Adipocyte (in vitro differentiated cells): ENCODE data around the gene SOBP.
"Not testable (repeated sequence)": the region's sequence is repeated elsewhere in the genome, so short reads cannot be mapped to it uniquely, and the experiment has no call there.

Experiments
- DNase-seq: peaks from one replicate; pipeline ENCODE4 v3.0.0-alpha.2; 2015; ENCODE audit warnings: low read depth
- H3K27me3 ChIP-seq: replicated peaks from 2 replicates; pipeline ENCODE4 v1.7.0; 2013; ENCODE audit warnings: mild to moderate bottlenecking, low read length, moderate library complexity; ENCODE audit not compliant: control insufficient read depth, insufficient read depth
- H3K36me3 ChIP-seq: 2 replicates; pipeline ENCODE4 v1.7.0; 2013; ENCODE audit warnings: low read length, mild to moderate bottlenecking, moderate library complexity; ENCODE audit not compliant: control insufficient read depth, insufficient read depth, severe bottlenecking
- H3K4me1 ChIP-seq: 2 replicates; pipeline ENCODE4 v1.7.0; 2013; ENCODE audit warnings: mild to moderate bottlenecking, low read length, moderate library complexity; ENCODE audit not compliant: control insufficient read depth, insufficient read depth
- H3K4me3 ChIP-seq: 2 replicates; pipeline ENCODE4 v1.7.0; 2013; ENCODE audit warnings: mild to moderate bottlenecking, low read length, moderate library complexity
- H3K9ac ChIP-seq: 2 replicates; pipeline ENCODE4 v1.7.0; 2013; ENCODE audit warnings: mild to moderate bottlenecking, low read length, moderate library complexity
- H3K9me3 ChIP-seq: 2 replicates; pipeline ENCODE4 v1.7.0; 2013; ENCODE audit warnings: mild to moderate bottlenecking, low read length, moderate library complexity; ENCODE audit not compliant: control insufficient read depth

The SOBP gene

DNA sequence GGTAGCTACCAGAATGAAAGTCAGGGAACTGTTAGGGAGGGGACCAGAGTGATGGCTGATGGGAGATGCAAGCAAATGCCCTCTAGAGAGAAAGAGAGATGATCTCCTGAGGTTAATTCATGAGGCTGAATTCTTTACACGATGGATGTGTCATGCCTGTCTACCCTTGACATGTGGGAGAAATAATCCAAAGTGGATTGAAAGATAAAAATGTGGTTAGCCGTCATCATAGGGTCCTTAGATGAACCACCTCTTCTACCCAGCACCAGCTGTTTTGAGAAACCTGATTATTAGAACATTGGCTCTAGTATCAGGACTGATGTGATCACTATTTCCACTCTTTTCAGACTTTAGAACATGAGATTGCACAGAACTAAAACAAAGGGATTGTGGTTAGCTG is 53.6 kb downstream of the SOBP start:
- Histone ChIP-seq H3K4me3 (no peak overlapping the region), H3K4me1 (no peaks in the 10 kb centered on the region), H3K9me3 (no peaks in the 10 kb centered on the region), H3K9ac (no peak overlapping the region), H3K36me3 (no peaks in the 10 kb centered on the region), H3K27me3 (no peaks in the 10 kb centered on the region)
- no peak for DNase-seq

DNA sequence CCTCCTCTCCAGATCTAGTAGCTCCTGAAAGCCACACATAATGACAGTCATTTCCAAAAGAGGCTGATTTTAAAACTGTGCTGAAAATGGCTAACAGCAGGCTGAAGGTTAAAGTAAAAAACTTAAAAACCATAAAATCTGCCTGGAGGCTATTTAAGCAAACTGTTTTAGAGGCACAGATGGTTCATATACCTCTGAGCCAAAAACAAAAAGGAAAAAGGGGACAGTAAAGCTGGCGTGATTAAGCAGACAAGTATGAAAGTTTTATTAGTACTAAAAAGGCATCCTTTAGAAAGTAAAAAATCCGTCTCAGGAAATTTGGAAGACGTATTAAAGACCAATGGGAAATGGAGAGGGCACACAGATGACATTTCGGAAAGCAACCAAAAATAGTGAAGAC is 55.8 kb downstream of the SOBP start:
- H3K27me3 ChIP-seq, result no peaks in the 10 kb centered on the region
- no peaks in the 10 kb centered on the region for H3K4me1 ChIP-seq
- H3K9me3 ChIP-seq, result no peaks in the 10 kb centered on the region
- peaks cover 8% of the 10 kb centered on the region for H3K36me3 ChIP-seq
- DNase-seq, result peak; percentile 20
- no peak overlapping the region for H3K4me3 ChIP-seq
- no peak overlapping the region for H3K9ac ChIP-seq

DNA sequence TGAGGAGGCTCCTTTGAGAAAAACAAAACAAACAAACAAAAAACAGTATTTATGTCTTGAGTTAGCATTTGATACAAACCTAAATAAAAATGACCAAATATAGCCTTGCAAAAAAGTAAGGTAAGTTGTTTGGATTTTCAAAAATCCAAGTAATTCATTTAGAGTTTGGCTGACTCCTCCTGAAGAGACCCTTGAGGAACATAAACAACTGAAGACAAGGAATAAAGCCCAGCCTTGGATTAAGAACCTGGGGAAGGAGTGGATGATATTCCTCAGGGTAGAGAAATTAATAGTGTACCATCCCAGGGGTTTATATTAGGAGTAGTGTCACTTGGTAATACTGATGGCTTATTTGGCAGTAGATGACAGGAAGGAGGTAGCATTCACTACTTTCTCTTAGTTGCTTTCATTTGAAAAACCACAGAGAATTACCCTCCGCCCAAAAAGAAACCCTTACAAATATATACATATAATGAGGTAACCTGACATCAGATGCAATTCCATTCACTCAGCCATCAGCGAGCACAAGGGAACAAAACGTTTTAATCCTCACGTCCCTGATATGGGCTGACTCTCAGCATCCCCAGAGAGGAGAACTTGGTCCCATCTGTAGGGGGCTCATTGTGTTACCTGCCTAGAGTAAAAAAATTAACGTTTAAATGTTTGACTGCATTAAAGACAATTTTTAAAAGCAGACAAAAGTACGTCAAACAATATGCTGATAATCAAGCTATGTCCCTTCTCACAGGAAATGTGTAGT is 57.0 kb downstream of the SOBP start:
- Histone ChIP-seq H3K4me1 (no peaks in the 10 kb centered on the region), H3K9me3 (no peaks in the 10 kb centered on the region), H3K36me3 (peaks cover 8% of the 10 kb centered on the region), H3K9ac (no peak overlapping the region), H3K27me3 (no peaks in the 10 kb centered on the region), H3K4me3 (no peak overlapping the region)
- no peak for DNase-seq

DNA sequence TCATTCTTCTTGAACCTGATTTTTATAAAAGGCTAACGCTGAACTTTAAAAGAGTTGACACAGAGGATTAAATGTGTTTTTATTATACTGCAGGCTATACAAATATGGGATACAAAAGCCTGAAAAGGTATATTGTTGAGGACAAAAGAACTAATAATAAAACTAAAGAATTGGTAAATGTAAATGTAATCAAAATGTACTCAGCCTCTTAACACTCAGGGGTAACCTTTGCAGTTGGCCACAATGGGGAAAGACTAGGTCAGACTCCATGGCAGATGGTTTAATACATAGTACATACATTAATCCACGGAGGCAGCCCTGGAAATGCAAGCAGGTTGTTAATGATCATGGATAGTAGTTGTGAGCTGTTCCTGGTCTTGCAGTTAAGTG is 57.5 kb downstream of the SOBP start:
- no peaks in the 10 kb centered on the region for H3K4me1 ChIP-seq
- H3K9ac ChIP-seq, result no peak overlapping the region
- H3K27me3 ChIP-seq, result no peaks in the 10 kb centered on the region
- H3K4me3 ChIP-seq, result no peak overlapping the region
- H3K9me3 ChIP-seq, result no peaks in the 10 kb centered on the region
- peaks cover 8% of the 10 kb centered on the region for H3K36me3 ChIP-seq
- DNase-seq, result no peak

DNA sequence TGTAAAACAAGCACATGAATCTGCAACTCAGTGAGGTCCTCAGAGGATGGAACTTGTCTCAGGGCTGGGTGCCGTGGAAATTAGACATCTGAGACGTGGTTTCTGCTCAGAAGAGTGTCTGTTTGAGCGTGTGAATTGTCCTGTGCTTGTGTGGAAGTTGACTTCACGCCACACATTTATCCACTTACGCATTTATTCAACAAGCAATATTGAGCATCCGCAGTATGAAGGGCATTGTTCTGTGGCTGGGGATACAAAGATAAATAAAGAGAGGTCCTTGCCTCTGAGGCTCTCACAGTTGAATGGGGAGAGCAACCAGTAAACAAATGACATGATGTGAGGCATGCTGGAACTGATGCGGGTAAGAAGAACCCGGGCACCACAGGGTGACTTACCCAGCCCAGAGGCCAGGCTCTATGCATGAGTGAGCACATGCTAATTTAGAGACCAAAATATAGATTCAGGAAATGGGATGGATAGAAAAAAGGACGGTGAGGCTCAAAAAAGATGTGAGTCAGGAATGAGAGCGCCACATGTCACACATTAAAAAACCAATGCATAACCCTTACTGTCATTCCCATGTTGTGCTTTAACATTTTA is 60.4 kb downstream of the SOBP start:
- Histone ChIP-seq H3K4me1 (peaks cover 10% of the 10 kb centered on the region), H3K9ac (no peak overlapping the region), H3K27me3 (no peaks in the 10 kb centered on the region), H3K9me3 (no peaks in the 10 kb centered on the region), H3K36me3 (peaks cover 8% of the 10 kb centered on the region), H3K4me3 (no peak overlapping the region)
- DNase-seq, result no peak

DNA sequence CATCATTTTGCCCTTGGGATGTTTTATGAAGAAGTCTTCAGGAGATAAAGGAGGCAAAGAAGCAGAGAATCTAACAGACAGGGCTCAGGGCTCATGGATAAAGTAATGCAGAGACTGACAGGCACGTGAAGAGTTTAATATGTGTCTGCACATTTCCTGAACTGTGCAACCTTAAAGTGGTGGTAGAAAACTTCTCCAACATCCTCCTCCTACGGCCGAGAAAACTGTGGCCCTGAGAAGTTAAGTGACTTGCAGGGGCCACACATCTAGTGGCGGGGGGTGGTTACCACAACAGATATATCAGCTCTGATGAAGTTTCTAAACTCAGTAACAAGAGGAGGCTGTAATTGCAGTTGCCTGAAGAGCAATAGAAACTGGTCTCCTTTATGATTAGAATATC is 61.0 kb downstream of the SOBP start:
- Histone ChIP-seq H3K9ac (no peak overlapping the region), H3K36me3 (peaks cover 8% of the 10 kb centered on the region), H3K4me1 (peaks cover 10% of the 10 kb centered on the region), H3K9me3 (no peaks in the 10 kb centered on the region), H3K4me3 (no peak overlapping the region), H3K27me3 (no peaks in the 10 kb centered on the region)
- no peak for DNase-seq

DNA sequence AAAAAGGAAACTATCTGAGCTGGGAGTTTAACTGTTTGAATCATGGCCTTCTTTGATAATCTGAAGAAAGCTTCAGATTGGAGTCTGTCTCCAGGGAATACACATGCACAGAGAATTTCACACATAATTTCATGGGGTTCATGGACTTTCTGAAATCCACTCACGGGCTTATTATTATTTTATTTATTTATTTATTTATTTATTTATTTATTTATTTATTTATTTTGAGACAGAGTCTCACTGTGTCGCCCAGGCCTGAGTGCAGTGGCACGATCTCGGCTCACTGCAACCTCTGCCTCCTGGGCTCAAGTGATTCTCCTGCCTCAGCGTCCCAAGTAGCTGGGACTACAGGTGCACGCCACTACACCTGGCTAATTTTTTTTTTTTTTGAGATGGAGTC is 63.2 kb downstream of the SOBP start:
- H3K4me3 ChIP-seq, H3K27me3 ChIP-seq, H3K36me3 ChIP-seq, DNase-seq, H3K9me3 ChIP-seq, H3K9ac ChIP-seq: not testable (repeated sequence)
- H3K4me1 ChIP-seq, result peaks cover 10% of the 10 kb centered on the region

DNA sequence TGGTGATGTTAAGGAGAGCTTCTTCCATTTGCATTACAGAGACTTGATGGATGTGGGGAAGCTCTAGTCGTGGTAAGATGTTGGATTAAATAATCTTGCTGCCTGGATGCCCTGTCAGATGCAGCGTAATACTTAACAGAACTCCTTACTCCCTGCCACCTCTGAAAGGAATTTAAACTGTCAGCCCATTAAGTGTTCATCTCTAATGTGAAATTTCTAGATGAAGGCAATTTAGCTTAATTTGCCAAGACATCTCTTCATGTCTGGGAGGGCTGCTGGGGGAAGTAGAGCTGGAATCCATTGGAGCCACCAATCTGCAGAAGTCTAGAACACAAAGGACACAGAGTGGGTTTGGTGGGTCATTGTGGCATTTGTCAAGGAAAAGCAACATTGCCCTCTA is 64.4 kb downstream of the SOBP start:
- peaks cover 8% of the 10 kb centered on the region for H3K36me3 ChIP-seq
- no peak overlapping the region for H3K4me3 ChIP-seq

DNA sequence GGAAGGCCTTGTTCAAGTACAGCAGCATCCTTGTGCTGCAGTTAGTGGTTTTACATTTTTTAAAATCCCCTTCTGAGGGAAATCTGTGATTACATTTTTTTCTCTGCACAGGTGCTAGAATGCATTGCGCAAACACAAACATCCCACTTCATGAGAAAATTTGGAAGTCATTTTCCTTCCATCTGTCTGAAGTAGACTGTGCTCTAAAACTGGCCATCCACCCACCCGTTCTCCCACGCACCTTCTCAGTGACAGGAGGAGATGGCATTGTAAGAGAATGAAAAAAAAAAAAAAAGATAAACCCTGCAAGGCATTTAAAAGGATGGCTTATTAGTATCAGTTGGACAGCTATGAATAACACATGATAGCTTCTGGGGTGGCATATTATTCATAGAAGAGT is 65.0 kb downstream of the SOBP start:
- no peak overlapping the region for H3K4me3 ChIP-seq
- no peak overlapping the region for H3K9ac ChIP-seq
- DNase-seq, result no peak
- no peaks in the 10 kb centered on the region for H3K27me3 ChIP-seq
- peaks cover 5% of the 10 kb centered on the region for H3K36me3 ChIP-seq
- H3K4me1 ChIP-seq, result peaks cover 10% of the 10 kb centered on the region
- H3K9me3 ChIP-seq, result no peaks in the 10 kb centered on the region

More for the DNA sequence above, 64.4 kb downstream of the SOBP start:
- H3K9me3 ChIP-seq, result no peaks in the 10 kb centered on the region
- H3K27me3 ChIP-seq, result no peaks in the 10 kb centered on the region
- no peak overlapping the region for H3K9ac ChIP-seq
- no peak for DNase-seq
- peaks cover 10% of the 10 kb centered on the region for H3K4me1 ChIP-seq

DNA sequence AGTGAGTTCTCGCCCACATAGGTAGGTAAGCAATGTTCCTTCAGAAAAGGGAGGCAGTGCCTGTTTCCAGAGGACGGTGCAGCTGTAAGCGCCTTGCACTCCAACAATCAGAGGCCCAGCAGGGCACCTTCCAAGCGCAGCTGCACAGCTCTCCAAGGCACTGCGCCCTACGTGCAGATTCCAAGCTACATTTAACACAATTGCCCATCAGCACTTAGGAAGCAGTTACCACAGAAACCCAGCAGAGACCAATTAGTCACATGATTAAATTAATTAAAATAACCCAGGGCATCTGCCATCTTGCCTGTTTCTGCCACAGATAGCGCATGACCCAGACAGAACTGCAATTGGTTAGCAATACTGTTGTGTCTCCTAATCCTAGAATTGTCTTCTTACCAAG is 65.5 kb downstream of the SOBP start:
- Histone ChIP-seq H3K4me3 (no peak overlapping the region), H3K4me1 (peaks cover 12% of the 10 kb centered on the region), H3K9me3 (no peaks in the 10 kb centered on the region), H3K9ac (no peak overlapping the region), H3K36me3 (peaks cover under 1% of the 10 kb centered on the region), H3K27me3 (no peaks in the 10 kb centered on the region)
- DNase-seq, result no peak

DNA sequence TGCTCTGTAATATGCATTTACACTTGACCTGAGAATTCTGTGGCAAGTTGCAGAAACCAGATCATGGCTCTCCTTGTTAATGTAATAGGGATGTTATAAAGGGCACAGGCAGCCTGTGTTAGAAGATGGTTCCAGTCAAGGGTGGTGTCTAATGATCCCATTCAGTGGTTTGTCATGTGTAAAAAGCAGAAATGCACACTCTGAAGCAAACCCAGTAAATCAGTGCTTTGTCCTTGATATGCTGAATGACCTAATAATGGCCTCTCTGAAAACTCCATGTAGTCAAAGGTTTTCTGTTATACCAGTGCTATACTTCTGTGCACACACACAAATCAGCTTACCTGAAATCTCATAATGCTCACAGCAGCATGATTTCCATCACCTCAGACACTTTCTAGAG is 66.2 kb downstream of the SOBP start:
- H3K4me1 ChIP-seq, result peaks cover 18% of the 10 kb centered on the region
- no peaks in the 10 kb centered on the region for H3K27me3 ChIP-seq
- no peak for DNase-seq
- no peak overlapping the region for H3K4me3 ChIP-seq
- H3K9me3 ChIP-seq, result no peaks in the 10 kb centered on the region
- H3K36me3 ChIP-seq, result no peaks in the 10 kb centered on the region
- H3K9ac ChIP-seq, result no peak overlapping the region

DNA sequence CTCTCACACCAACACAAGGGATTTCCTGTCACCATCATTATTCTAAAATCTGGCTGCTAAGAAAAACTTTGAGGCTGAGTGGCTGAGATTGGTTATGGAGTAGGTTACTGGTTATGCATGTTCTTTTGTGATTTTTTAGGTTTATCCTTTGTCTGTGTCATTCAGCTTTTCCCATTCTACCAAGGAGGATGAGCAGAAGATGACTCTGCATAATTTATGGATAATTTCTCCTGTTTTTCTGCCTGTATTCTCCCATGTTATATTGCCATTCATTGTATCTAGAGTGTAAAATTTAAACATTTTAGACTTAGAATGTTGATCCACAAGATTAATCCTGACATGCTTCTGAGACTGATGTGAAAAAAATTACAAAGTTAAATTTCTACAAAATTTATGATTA is 67.8 kb downstream of the SOBP start:
- no peak overlapping the region for H3K4me3 ChIP-seq

More for the DNA sequence above, 67.8 kb downstream of the SOBP start:
- Histone ChIP-seq H3K36me3 (no peaks in the 10 kb centered on the region), H3K9ac (no peak overlapping the region), H3K9me3 (no peaks in the 10 kb centered on the region), H3K27me3 (no peaks in the 10 kb centered on the region), H3K4me1 (peaks cover 23% of the 10 kb centered on the region)
- DNase-seq, result no peak
